Measurements from ENCODE around the gene C5orf58. TPM values are rescaled to one million over a fixed set of nuclear protein-coding genes. Genes with fewer than 3 reads are reported as not detected.

The C5orf58 gene
- total and polyA plus RNA-seq, 11 donors = not detected

GRCh38 chr5:170266570-170267381, 34.0 kb downstream of the C5orf58 start:
- intact Hi-C loops (cut with DNase I) = loop anchor here (2.0 to 10.0 kb wide), 12 partner anchors 40 to 368 kb away; no protein-coding TSS in a partner anchor
- H3K4me3 ChIP-seq = peak overlapping the region in 1 of 12 donors; percentile 5
- TF ChIP-seq POLR2A (IDR thresholded peaks at IDR 0.05) = no peak
- TF ChIP-seq, protein P1, sequence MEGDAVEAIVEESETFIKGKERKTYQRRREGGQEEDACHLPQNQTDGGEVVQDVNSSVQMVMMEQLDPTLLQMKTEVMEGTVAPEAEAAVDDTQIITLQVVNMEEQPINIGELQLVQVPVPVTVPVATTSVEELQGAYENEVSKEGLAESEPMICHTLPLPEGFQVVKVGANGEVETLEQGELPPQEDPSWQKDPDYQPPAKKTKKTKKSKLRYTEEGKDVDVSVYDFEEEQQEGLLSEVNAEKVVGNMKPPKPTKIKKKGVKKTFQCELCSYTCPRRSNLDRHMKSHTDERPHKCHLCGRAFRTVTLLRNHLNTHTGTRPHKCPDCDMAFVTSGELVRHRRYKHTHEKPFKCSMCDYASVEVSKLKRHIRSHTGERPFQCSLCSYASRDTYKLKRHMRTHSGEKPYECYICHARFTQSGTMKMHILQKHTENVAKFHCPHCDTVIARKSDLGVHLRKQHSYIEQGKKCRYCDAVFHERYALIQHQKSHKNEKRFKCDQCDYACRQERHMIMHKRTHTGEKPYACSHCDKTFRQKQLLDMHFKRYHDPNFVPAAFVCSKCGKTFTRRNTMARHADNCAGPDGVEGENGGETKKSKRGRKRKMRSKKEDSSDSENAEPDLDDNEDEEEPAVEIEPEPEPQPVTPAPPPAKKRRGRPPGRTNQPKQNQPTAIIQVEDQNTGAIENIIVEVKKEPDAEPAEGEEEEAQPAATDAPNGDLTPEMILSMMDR (IDR thresholded peaks at IDR 0.05) = no peak
- no peak for ATAC-seq
- WGBS, 4 donors = 69 to 84% (median 77%) methylated on average over 17 of the region's 17 CpGs
- H3K4me1 ChIP-seq = peaks cover 0 to 85% (median 9%) of the 10 kb centered on the region in 12 donors
- H3K36me3 ChIP-seq = peaks cover 0 to 97% (median 4%) of the 10 kb centered on the region in 9 donors
- peaks cover 0 to 5% (median 0%) of the 10 kb centered on the region in 9 donors for H3K27me3 ChIP-seq
- H3K27ac ChIP-seq = peak overlapping the region in 3 of 12 donors; percentile 6 to 94 (median 23)
- no peaks in the 10 kb centered on the region for H3K9me3 ChIP-seq
- DNase-seq = no peak

DNA sequence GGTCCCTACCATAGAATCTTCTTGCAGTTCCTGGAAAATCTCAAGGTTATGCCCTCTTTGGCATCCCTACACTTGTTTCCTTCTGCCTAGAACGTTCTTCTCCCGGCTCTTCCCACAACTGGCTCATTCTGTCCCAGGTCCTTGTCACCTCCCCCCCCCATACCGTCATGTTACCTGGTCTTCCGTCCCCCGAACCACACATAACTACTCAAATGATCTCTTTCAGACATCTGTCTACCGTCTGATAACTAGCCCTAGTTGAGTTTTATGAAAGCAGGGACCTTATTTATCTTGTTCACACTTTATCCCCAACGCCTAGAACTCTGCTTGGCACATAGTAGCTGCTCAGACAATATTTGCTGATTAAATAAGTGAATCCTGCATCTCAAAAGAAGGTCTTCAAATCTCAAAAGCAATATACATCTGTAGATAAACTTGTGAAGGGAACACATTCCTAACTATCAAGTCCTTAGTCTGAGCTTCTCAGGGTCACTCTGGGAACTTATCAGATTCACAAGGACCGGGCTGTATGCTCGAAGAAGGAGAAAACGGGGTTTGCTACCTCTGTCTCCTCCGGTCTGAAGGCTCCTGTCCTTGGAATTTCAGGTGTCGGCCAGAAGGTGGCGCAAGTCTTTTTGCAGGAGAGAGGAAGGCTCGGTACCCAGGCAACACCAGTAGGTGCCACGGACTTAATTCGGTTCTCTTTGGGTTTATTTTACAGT, 34.8 kb downstream of the C5orf58 start:
- Histone ChIP-seq H3K4me1 (peaks cover 0 to 89% (median 10%) of the 10 kb centered on the region in 12 donors), H3K27me3 (peaks cover 0 to 5% (median 0%) of the 10 kb centered on the region in 9 donors), H3K27ac (peak overlapping the region in 5 of 12 donors; percentile 6 to 94 (median 47)), H3K9me3 (no peaks in the 10 kb centered on the region), H3K4me3 (peak overlapping the region in 4 of 12 donors; percentile 4 to 34 (median 6)), H3K36me3 (peaks cover 0 to 95% (median 3%) of the 10 kb centered on the region in 9 donors)
- DNase-seq (peak; percentile 73 to 83 (median 78)), ATAC-seq (peak; percentile 57 to 75 (median 70))
- 34 to 41% (median 40%) methylated on average over 16 of the region's 16 CpGs for WGBS, 4 donors
- TF ChIP-seq POLR2A (IDR thresholded peaks at IDR 0.05) = no peak
- TF ChIP-seq, protein P1 (IDR thresholded peaks at IDR 0.05) = peak; percentile 71 to 90 (median 84)
- intact Hi-C loops (cut with DNase I) = loop anchor here (1.0 to 10.0 kb wide), 13 partner anchors 41 to 367 kb away; no protein-coding TSS in a partner anchor

DNA sequence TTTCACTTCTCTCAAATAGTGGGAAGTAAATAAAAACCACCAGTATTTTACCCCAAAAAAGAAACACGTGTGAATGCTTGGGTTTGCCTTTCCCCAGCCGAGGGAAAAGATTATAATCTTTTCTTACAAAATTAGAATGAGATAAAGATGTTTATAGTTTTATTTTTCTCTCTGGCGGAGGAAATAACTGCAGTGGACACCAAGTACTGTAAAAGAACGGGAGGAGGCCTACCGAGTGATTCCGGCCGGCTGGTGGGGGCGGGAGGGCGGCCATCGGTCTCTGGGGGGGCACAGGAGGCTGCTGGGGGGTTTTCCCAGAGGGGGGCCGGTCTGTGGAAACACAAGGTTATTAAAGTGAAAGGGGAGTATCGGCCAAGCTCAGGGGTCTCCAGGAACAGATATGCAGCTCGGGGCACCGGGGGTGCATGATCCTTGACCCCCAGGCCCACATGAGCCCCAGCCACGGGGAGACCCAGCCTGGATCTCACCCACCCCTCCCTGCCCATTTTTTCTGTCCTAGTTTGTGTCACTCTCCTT, 35.4 kb downstream of the C5orf58 start:
- Histone ChIP-seq H3K4me1 (peaks cover 0 to 92% (median 10%) of the 10 kb centered on the region in 12 donors), H3K36me3 (peaks cover 0 to 95% (median 0%) of the 10 kb centered on the region in 9 donors), H3K4me3 (peak overlapping the region in 4 of 12 donors; percentile 4 to 34 (median 6)), H3K27me3 (peaks cover 0 to 5% (median 0%) of the 10 kb centered on the region in 9 donors), H3K27ac (peak overlapping the region in 7 of 12 donors; percentile 22 to 94 (median 43)), H3K9me3 (no peaks in the 10 kb centered on the region)
- DNase-seq (no peak), ATAC-seq (no peak)
- intact Hi-C loops (cut with DNase I) = loop anchor here (1.0 to 10.0 kb wide), 11 partner anchors 64 to 367 kb away; no protein-coding TSS in a partner anchor
- 44 to 56% (median 51%) methylated on average over 15 of the region's 15 CpGs for WGBS, 4 donors
- TF ChIP-seq, protein P1 (IDR thresholded peaks at IDR 0.05) = no peak

All from heart left ventricle (tissue), 16 donors.